Uterus (tissue), 2 donors: ENCODE data around the gene CERS6.

Source experiments
- CTCF ChIP-seq, 4 experiments: fragments of 200-600 bp in 2 of 4; fragments of 450-650 bp in 2 of 4; sonication (generic) in 2 of 4; IDR thresholded peaks; one replicate each; pipeline ENCODE4 v1.5.1; 2016 to 2019; ENCODE audit warnings: antibody characterized with exemption in 4 of 4, mild to moderate bottlenecking in 2 of 4, moderate library complexity in 1 of 4
- POLR2A ChIP-seq, 2 donors: fragments of 450-650 bp; IDR thresholded peaks; one replicate each; pipeline ENCODE4 v1.6.1; 2016; ENCODE audit warnings: antibody characterized with exemption in 2 of 2, mild to moderate bottlenecking in 1 of 2, moderate library complexity in 1 of 2

DNA sequence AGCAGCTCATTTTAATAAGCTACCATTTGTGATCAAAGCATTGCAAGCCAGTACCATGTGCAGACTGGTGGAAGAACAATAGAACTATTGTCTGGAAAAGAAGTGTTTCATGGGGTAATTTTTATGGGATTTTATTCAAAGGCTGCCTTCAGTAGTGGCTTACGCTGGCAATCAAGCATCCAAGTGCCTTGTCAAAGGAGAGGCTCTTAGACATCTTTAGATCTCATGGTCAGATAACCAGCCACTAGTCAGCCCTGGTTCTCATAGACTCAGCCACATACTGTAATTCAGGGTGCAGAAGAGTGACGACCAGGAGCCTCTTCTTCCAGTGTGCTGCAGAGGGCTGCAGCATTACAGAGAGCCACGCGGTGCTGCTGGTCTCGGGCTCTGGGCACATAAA lies 247.9 kb downstream of the CERS6 start:
- TF ChIP-seq POLR2A (IDR thresholded peaks at IDR 0.05) (no peak), CTCF (IDR thresholded peaks at IDR 0.05) (no peak)
